Measurements from ENCODE around the gene ZNF155.

The ZNF155 gene

GRCh38 chr19:44005973-44006372 lies 22.0 kb downstream of the ZNF155 start:
- DNase-seq: no peak

DNA sequence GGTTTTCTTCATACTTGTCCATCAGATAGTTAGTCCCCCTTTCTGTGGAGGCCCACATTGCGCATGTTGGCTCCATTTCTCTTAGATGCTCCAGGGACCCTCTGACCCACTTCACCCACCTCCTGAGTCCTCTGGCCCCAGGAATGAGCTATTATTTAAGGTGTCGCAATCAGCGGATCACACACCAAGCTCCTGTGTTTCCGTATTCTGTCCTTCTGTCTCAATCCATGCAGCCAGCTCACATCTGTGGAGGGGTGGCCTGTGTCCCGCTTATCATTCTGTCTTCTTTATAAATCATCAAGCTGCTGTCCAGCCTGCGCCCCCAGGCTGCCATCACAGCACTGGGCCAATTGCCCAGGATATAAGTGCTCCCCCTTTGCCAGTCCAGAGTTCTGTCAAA lies 23.5 kb downstream of the ZNF155 start:
- no peak for DNase-seq

- no peak for DNase-seq
Observed at GRCh38 chr19:44010468-44010867, 26.5 kb downstream of the ZNF155 start.

GRCh38 chr19:44019498-44019897 lies 35.5 kb downstream of the ZNF155 start:
- no peak for DNase-seq

DNA sequence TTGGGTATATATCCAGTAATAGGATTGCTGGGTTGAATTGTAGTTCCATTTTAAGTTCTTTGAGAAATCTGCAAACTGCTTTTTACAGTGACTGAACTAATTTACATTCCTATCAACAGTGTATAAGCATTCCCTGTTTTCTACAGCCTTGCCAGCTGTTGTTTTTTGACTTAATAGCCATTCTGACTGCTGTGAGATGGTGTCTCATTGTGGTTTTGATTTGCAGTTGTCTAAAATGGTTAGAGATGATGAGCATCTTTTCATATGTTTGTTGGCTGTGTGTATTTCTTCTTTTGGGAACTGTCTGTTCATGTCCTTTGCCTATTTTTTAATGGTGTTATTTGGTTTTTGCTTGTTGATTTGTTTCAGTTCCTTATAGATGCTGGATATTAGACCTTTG lies 37.2 kb downstream of the ZNF155 start:
- DNase-seq: no peak

DNA sequence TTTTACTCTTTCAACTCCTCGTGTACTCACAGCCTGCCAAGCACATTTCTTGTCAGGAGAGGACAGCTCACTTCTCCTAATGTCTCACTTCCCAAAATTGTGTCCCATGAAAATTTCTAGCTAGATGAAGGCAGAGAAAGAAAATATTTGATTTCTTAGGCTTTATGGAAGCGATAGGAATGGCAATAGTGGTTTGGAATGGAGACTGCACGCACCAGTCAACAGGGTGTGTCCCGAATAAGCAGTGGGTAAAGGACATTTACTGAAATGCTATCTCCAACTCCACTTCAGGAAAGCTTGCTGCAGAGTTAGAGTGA lies 40.9 kb downstream of the ZNF155 start:
- no peak for DNase-seq

DNA sequence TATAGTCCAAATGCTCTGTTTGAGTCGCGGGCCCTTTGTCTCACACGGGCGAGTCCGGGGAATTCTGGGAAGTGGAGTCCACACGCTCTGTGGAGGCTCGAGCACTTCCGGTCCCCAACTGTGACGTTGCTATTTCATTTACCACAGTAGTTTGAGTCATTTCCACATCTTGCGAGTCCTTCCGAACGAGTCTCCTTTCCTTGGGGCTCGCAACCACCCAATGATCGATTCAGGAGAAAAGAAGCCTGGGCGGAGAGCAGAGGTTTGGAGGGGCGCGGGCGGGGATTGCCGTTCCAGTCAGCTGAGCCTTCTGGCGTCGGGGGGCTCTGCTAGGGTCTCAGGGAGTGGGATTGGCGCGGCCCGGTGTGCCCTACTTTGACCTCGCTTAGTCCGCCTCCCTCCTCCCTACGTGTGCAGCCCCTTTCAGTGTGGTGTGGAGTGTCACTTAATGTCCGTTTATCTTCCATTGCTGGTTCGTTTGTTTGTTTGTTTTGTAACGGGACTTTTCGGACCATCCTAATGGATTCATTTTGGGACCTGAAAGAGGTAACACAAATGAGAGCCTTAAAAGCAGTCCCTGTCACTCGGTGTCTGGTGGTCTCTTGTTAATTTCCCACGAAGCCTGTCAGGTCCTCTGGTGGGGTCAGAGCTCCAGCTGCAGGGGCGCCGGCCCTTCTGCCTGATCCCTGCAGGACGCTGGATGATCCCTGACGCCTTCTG lies 41.4 kb downstream of the ZNF155 start, which contains the start of gene ZNF222:
Gene ZNF222 (plus strand): TSS at position 163 of the 720 bp plus-strand sequence. CDS start 58 bp downstream, at position 221.
- DNase-seq: peak; percentile 9

GRCh38 chr19:44026622-44027021 lies 42.6 kb downstream of the ZNF155 start:
- no peak for DNase-seq

- no peak for DNase-seq
Observed at GRCh38 chr19:44032001-44032610, 48.1 kb downstream of the ZNF155 start.

- DNase-seq: no peak
Observed at GRCh38 chr19:44042147-44042546, 58.2 kb downstream of the ZNF155 start.

Measured in NCI-H524 treated with DMSO at 0.1 percent for 48 hours (cell line).